Subcutaneous adipose tissue (tissue), 4 donors: ENCODE results near the gene RBSN. TPM values are rescaled to one million over a fixed set of nuclear protein-coding genes. Genes with fewer than 3 reads are reported as not detected.

ENCODE experiments used
- CTCF ChIP-seq: fragments of 450-650 bp; IDR thresholded peaks from one replicate; pipeline ENCODE4 v1.5.1; 2016; ENCODE audit warnings: low read depth, mild to moderate bottlenecking, control low read depth, antibody characterized with exemption, moderate library complexity
- total RNA-seq, 4 donors: library from RNA; depleted of rRNA; stranded (reverse); fragments of >200 nt; gene quantifications; one replicate each; pipeline ENCODE4 v1.1.0, GENCODE V29; 2016

RBSN gene
- total RNA-seq, 4 donors from 2014 or later: 18.7 to 28.0 (median 26.2) TPM

- TF ChIP-seq CTCF: no peak
Observed at GRCh38 chr3:15114466-15115358, 15.8 kb upstream of the RBSN start.

- TF ChIP-seq CTCF: no peak
Observed at GRCh38 chr3:15113884-15114283, 14.9 kb upstream of the RBSN start.

GRCh38 chr3:15113471-15113870, 14.5 kb upstream of the RBSN start:
- no peak for TF ChIP-seq CTCF

- TF ChIP-seq CTCF: no peak
Observed at GRCh38 chr3:15112011-15112410, 13.1 kb upstream of the RBSN start.

- TF ChIP-seq CTCF: no peak
Observed at GRCh38 chr3:15110206-15110605, 11.3 kb upstream of the RBSN start.

GRCh38 chr3:15108869-15109268, 9.9 kb upstream of the RBSN start:
- no peak for TF ChIP-seq CTCF

- TF ChIP-seq CTCF: no peak
Observed at GRCh38 chr3:15108082-15108545, 9.2 kb upstream of the RBSN start.
